Tibial artery (tissue), 4 donors: ENCODE results near the gene PRKAG3.

ENCODE experiments used
- DNase-seq, 2 donors: peaks; one replicate each; pipeline ENCODE4 v3.0.0-alpha.2; 2019
- H3K27ac ChIP-seq, 2 donors: fragments of 200-600 bp; sonication (generic) in 1 of 2; 1 replicate in 1 of 2; 2 replicates in 1 of 2; pipeline ENCODE4 v1.5.1; 2018 to 2019; ENCODE audit warnings: mild to moderate bottlenecking in 1 of 2
- H3K27me3 ChIP-seq, 2 donors: fragments of 200-600 bp; sonication (generic) in 1 of 2; one replicate each; pipeline versions ENCODE4 v1.5.1 to v1.6.0; 2016 to 2019
- H3K36me3 ChIP-seq, 3 donors: fragments of 200-600 bp; sonication (generic) in 2 of 3; one replicate each; pipeline ENCODE4 v1.5.1; 2016 to 2019; ENCODE audit warnings: mild to moderate bottlenecking in 2 of 3
- H3K4me1 ChIP-seq, 4 donors: fragments of 200-600 bp; sonication (generic) in 2 of 4; 1 replicate in 3 of 4; 2 replicates in 1 of 4; pipeline ENCODE4 v1.5.1; 2016 to 2019
- H3K4me3 ChIP-seq, 2 donors: fragments of 200-600 bp; sonication (generic) in 1 of 2; 1 replicate in 1 of 2; 2 replicates in 1 of 2; pipeline ENCODE4 v1.5.1; 2018 to 2019; ENCODE audit warnings: mild to moderate bottlenecking in 2 of 2
- H3K9me3 ChIP-seq, 3 donors: fragments of 200-600 bp; sonication (generic) in 1 of 3; one replicate each; pipeline ENCODE4 v1.5.1; 2016 to 2019
- intact Hi-C: fragments of 100-400 bp; cut with DNase I; formaldehyde crosslinking; loops from one replicate; pipeline ENCODE4 v1.15.0; 2023; ENCODE audit warnings: low total_unique reads
- TF ChIP-seq, protein P1 (sequence below), 2 experiments: fragments of 200-600 bp in 1 of 2; fragments of 450-650 bp in 1 of 2; IDR thresholded peaks; one replicate each; pipeline ENCODE4 v1.5.1; 2017 to 2019; ENCODE audit warnings: antibody characterized with exemption in 2 of 2, mild to moderate bottlenecking in 1 of 2, moderate library complexity in 1 of 2

The PRKAG3 gene

DNA sequence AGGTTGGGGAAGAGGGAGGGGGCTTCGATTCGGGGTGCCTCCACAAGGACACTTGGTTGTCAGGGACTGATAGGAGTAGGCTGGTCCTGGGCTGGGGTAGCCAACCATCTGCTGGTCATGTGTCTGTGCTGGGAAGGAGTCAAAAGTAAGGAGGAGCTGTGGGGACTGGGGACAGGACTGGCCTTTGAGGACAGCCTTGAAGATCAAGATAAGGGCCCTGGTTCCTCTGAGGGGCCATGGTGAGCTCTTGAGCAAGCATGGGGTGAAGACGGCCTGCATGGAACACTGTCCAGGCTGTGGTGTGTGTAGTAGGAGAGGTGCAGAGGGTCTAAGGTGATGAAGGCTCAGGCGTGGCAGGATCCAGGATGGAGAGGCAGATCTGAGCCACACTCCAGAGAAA, 47.9 kb downstream of the PRKAG3 start:
- no peaks in the 10 kb centered on the region for H3K27me3 ChIP-seq
- peaks cover 0 to 26% (median 11%) of the 10 kb centered on the region in 4 donors for H3K4me1 ChIP-seq
- no peak overlapping the region for H3K27ac ChIP-seq
- TF ChIP-seq, protein P1, sequence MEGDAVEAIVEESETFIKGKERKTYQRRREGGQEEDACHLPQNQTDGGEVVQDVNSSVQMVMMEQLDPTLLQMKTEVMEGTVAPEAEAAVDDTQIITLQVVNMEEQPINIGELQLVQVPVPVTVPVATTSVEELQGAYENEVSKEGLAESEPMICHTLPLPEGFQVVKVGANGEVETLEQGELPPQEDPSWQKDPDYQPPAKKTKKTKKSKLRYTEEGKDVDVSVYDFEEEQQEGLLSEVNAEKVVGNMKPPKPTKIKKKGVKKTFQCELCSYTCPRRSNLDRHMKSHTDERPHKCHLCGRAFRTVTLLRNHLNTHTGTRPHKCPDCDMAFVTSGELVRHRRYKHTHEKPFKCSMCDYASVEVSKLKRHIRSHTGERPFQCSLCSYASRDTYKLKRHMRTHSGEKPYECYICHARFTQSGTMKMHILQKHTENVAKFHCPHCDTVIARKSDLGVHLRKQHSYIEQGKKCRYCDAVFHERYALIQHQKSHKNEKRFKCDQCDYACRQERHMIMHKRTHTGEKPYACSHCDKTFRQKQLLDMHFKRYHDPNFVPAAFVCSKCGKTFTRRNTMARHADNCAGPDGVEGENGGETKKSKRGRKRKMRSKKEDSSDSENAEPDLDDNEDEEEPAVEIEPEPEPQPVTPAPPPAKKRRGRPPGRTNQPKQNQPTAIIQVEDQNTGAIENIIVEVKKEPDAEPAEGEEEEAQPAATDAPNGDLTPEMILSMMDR (IDR thresholded peaks at IDR 0.05) = no peak
- H3K4me3 ChIP-seq = no peak overlapping the region
- DNase-seq = no peak
- no peaks in the 10 kb centered on the region for H3K36me3 ChIP-seq
- intact Hi-C loops = no loop called here
- H3K9me3 ChIP-seq = no peaks in the 10 kb centered on the region

DNA sequence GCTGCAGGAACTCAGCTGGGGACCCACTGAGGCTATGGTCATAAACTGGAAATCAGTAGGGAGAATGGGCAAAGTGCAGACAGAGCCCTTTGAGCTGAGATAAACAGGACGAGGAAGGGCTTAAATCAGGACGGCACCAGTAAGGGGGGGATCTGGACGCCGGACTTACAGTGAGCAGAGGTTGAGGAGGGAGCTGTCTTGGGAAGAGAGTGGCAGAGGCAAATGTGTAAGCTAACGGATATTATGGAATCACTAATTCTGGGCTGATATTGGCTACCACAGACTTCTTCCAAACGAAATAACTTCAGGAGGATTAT, 49.1 kb downstream of the PRKAG3 start:
- Histone ChIP-seq H3K27ac (peak overlapping the region; percentile 68 to 76), H3K27me3 (no peaks in the 10 kb centered on the region), H3K4me3 (peak overlapping the region; percentile 65 to 67), H3K36me3 (no peaks in the 10 kb centered on the region), H3K9me3 (no peaks in the 10 kb centered on the region), H3K4me1 (peaks cover 0 to 26% (median 11%) of the 10 kb centered on the region in 4 donors)
- TF ChIP-seq, protein P1 (IDR thresholded peaks at IDR 0.05) = no peak
- intact Hi-C loops = no loop called here
- DNase-seq = no peak

DNA sequence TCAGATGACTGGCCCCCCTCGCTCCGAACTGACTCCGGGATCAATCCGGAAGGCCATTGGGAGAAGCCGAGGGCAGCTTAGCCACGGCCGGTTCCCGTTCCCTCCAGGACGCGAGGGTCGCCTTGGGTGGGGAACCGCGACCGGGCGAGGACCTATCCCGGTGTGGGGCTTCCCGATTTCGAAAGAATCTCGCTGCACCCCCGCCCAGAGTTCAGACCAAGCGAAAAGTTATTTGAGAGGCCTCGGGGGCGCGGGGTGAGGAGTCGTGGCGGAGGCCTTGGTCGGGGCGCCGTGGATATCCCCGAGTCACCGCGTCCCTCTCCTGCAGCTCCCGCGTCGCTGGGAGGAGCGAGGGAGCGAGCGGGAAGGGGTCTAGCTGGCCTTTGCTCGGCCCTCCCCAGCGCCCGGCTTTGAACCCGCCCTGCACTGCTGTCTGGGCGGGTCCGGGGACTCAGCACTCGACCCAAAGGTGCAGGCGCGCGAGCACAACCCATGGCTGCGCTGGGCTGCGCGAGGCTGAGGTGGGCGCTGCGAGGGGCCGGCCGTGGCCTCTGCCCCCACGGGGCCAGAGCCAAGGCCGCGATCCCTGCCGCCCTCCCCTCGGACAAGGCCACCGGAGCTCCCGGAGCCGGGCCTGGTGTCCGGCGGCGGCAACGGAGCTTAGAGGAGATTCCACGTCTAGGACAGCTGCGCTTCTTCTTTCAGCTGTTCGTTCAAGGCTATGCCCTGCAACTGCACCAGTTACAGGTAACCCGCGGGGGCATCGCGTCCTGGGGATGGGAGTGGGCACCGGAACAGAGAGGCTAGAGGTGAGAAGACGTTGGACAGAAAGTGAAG, 49.7 kb downstream of the PRKAG3 start, which contains the start of gene CYP27A1:
Gene CYP27A1 (plus strand): TSS at position 457 of the 837 bp plus-strand sequence. CDS start 36 bp downstream, at position 493.
- DNase-seq = peak; percentile 51 to 70
- Histone ChIP-seq H3K27me3 (no peaks in the 10 kb centered on the region), H3K36me3 (no peaks in the 10 kb centered on the region), H3K4me3 (peak within 1 kb of the TSS; percentile 65 to 67), H3K27ac (peak within 1 kb of the TSS; percentile 68 to 76), H3K9me3 (no peaks in the 10 kb centered on the region), H3K4me1 (peaks cover 0 to 26% (median 11%) of the 10 kb centered on the region in 4 donors)
- intact Hi-C loops = no loop called here
- TF ChIP-seq, protein P1 (IDR thresholded peaks at IDR 0.05) = no peak

DNA sequence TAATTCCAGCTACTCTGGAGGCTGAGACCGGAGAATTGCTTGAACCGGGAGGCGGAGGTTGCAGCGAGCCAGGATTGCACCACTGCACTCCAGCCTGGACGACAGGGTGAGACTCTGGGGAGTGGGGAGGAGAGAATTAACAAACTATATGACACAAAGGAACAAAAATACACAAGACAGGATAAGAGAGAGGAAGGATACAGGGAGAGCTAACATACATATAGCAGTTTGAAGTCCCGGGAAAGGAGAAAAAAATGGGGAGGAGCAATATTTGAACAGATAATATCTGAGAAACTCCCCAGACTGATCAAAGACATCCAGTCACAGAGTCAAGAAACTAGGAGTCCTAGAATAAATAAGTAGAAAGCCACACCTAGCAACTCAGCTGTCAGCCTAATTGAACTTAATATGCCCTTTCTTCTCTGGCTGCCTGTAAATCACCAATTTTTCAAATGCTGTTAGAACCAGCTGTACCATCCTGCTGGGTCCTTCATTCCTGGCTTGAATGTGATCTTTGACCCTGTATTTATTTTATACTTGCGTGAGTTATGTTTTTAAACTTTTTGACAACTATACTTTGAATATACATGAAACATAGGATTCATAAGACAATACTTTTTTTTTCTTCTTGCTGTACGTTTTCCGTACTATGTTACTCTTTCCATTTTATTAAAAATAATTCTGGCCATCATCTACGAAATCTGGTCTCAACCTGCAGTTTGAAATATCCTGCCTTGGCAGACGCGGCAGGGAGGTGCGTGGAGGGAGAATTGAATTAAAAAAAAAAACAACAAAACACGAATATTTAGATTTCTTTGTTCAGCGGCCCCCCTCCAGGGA, 50.5 kb downstream of the PRKAG3 start:
- H3K36me3 ChIP-seq = no peaks in the 10 kb centered on the region
- H3K9me3 ChIP-seq = no peaks in the 10 kb centered on the region
- no peak for DNase-seq
- H3K27ac ChIP-seq = peak overlapping the region; percentile 68 to 76
- no peaks in the 10 kb centered on the region for H3K27me3 ChIP-seq
- intact Hi-C loops = no loop called here
- peaks cover 0 to 26% (median 11%) of the 10 kb centered on the region in 4 donors for H3K4me1 ChIP-seq
- TF ChIP-seq, protein P1 (IDR thresholded peaks at IDR 0.05) = no peak
- H3K4me3 ChIP-seq = peak overlapping the region; percentile 65 to 67

DNA sequence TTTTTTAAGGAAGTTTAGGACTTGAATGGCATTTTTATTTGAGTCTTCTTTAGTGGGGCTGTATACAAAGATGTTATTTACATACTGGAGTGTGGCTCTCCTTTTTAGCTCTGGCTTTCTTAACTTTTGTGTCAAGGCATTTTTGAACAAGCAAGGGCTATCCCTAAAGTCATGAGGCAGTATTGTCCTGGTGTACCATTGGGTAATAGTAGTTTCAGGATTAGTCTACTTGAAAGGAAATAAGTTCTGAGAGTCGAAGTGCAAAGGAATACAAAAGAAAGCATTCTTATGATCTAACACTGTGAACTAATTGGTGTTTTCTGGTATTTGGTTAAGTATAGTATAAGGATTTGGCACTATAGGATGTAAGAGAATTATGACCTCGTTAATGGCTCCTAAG, 51.6 kb downstream of the PRKAG3 start:
- TF ChIP-seq, protein P1 (IDR thresholded peaks at IDR 0.05) = no peak
- no peak for DNase-seq
- no peaks in the 10 kb centered on the region for H3K36me3 ChIP-seq

More for the DNA sequence above, 51.6 kb downstream of the PRKAG3 start:
- peaks cover 0 to 26% (median 9%) of the 10 kb centered on the region in 4 donors for H3K4me1 ChIP-seq
- H3K4me3 ChIP-seq = no peak overlapping the region
- H3K27me3 ChIP-seq = no peaks in the 10 kb centered on the region
- intact Hi-C loops = no loop called here
- no peaks in the 10 kb centered on the region for H3K9me3 ChIP-seq
- H3K27ac ChIP-seq = no peak overlapping the region
